IMR-90 (cell line): ENCODE measurements around the gene CANT1. TPM values are rescaled to one million over a fixed set of nuclear protein-coding genes. Genes with fewer than 3 reads are reported as not detected.

Source experiments
- ATAC-seq: fragments of 200-7000 bp; cut with Tn5 transposase; 2 replicates; pipeline ENCODE4 v1.9.1; 2020; ENCODE audit warnings: low read depth, mild to moderate bottlenecking, moderate library complexity
- BruUV-seq: library from RNA; stranded (reverse); fragments of 400-500 nt; replicated peaks from 2 replicates; lab custom pipeline; 2021; lab: Mats Ljungman, UMichigan
- CTCF ChIA-PET: fragments of 300-600 bp; formaldehyde crosslinking; extraction: SDS; loops from one replicate; lab custom pipeline; 2021; ENCODE audit warnings: antibody characterized with exemption; lab: Yijun Ruan, JAX
- POLR2A ChIA-PET: fragments of 300-600 bp; sonication (Branson Sonifier 250); formaldehyde crosslinking; loops from one replicate; lab custom pipeline; 2022; ENCODE audit warnings: antibody characterized with exemption; ENCODE audit not compliant: unreplicated experiment; lab: Charles Lee
- DNase-seq: peaks from one replicate; pipeline ENCODE4 v3.0.0; 2013
- H2AFZ ChIP-seq: replicated peaks from 2 replicates; pipeline ENCODE3; 2013; ENCODE audit warnings: low read length, mild to moderate bottlenecking; ENCODE audit not compliant: poor library complexity
- H2AK5ac ChIP-seq: 2 replicates; pipeline ENCODE4 v1.6.1; 2013; ENCODE audit warnings: low read depth, low read length, inconsistent platforms
- H2AK9ac ChIP-seq: replicated peaks from 2 replicates; pipeline ENCODE3; 2013; ENCODE audit warnings: mild to moderate bottlenecking, low read depth, low read length, moderate library complexity; ENCODE audit not compliant: poor library complexity
- H2BK120ac ChIP-seq: 2 replicates; pipeline ENCODE4 v1.6.1; 2013; ENCODE audit warnings: low read depth, low read length, inconsistent platforms
- H2BK15ac ChIP-seq: 3 replicates; pipeline ENCODE4 v1.6.1; 2013; ENCODE audit warnings: low read depth, low read length, inconsistent platforms
- H2BK20ac ChIP-seq: 2 replicates; pipeline ENCODE4 v1.6.1; 2013; ENCODE audit warnings: low read depth, mild to moderate bottlenecking, inconsistent platforms, low read length, moderate library complexity
- H2BK5ac ChIP-seq: 2 replicates; pipeline ENCODE4 v1.6.1; 2013; ENCODE audit warnings: mild to moderate bottlenecking, low read depth, low read length, inconsistent platforms; ENCODE audit not compliant: poor library complexity, severe bottlenecking
- H3K14ac ChIP-seq: replicated peaks from 2 replicates; pipeline ENCODE4 v1.6.1; 2013; ENCODE audit warnings: low read depth, low read length, inconsistent platforms
- H3K18ac ChIP-seq: 2 replicates; pipeline ENCODE4 v1.6.1; 2013; ENCODE audit warnings: low read depth, low read length, control low read depth
- H3K23ac ChIP-seq: 2 replicates; pipeline ENCODE4 v1.6.1; 2013; ENCODE audit warnings: low read depth, low read length, inconsistent platforms
- H3K27ac ChIP-seq: 2 replicates; pipeline ENCODE4 v1.5.1; 2013; ENCODE audit warnings: mild to moderate bottlenecking, control low read depth, low read length; ENCODE audit not compliant: insufficient read depth
- H3K27me3 ChIP-seq: 2 replicates; pipeline ENCODE4 v1.6.1; 2013; ENCODE audit warnings: low read length; ENCODE audit not compliant: control insufficient read depth, insufficient read depth
- H3K36me3 ChIP-seq: 2 replicates; pipeline ENCODE4 v1.6.1; 2013; ENCODE audit warnings: low read length, mixed read lengths; ENCODE audit not compliant: control insufficient read depth, insufficient read depth
- H3K4ac ChIP-seq: 2 replicates; pipeline ENCODE4 v1.6.1; 2013; ENCODE audit warnings: low read depth, low read length, inconsistent platforms
- H3K4me1 ChIP-seq: 2 replicates; pipeline ENCODE4 v1.6.1; 2013; ENCODE audit warnings: low read length, mixed read lengths; ENCODE audit not compliant: control insufficient read depth, insufficient read depth
- H3K4me2 ChIP-seq: 2 replicates; pipeline ENCODE4 v1.6.1; 2013; ENCODE audit warnings: low read depth, mild to moderate bottlenecking, control low read depth, low read length, moderate library complexity
- H3K4me3 ChIP-seq: 2 replicates; pipeline ENCODE4 v1.5.1; 2013; ENCODE audit warnings: low read depth, mild to moderate bottlenecking, control low read depth, low read length, moderate library complexity; ENCODE audit not compliant: insufficient read depth
- H3K56ac ChIP-seq: 2 replicates; pipeline ENCODE4 v1.6.1; 2013; ENCODE audit warnings: low read length, inconsistent platforms; ENCODE audit not compliant: insufficient read depth; ENCODE audit errors: extremely low read depth
- H3K79me1 ChIP-seq, 2 experiments: 2 replicates each; pipeline ENCODE4 v1.6.1; 2013; ENCODE audit warnings: low read length in 2 of 2, inconsistent platforms in 1 of 2, low read depth in 1 of 2
- H3K9ac ChIP-seq: 2 replicates; pipeline ENCODE4 v1.6.1; 2013; ENCODE audit warnings: low read depth, low read length, control low read depth
- H3K9me1 ChIP-seq: 2 replicates; pipeline ENCODE4 v1.6.1; 2013; ENCODE audit warnings: low read length, inconsistent platforms; ENCODE audit not compliant: insufficient read depth
- H3K9me3 ChIP-seq: 2 replicates; pipeline ENCODE4 v1.6.1; 2013; ENCODE audit warnings: low read length; ENCODE audit not compliant: control insufficient read depth, insufficient read depth
- H4K20me1 ChIP-seq: 2 replicates; pipeline ENCODE4 v1.6.1; 2013; ENCODE audit warnings: low read length, inconsistent platforms; ENCODE audit not compliant: insufficient read depth
- H4K5ac ChIP-seq: 2 replicates; pipeline ENCODE4 v1.6.1; 2013; ENCODE audit warnings: mild to moderate bottlenecking, low read depth, low read length, control low read depth
- H4K8ac ChIP-seq, 2 experiments: 2 replicates each; pipeline ENCODE4 v1.6.1; 2013; ENCODE audit warnings: low read depth in 2 of 2, low read length in 2 of 2, control low read depth in 1 of 2, inconsistent platforms in 1 of 2
- H4K91ac ChIP-seq: 2 replicates; pipeline ENCODE4 v1.6.1; 2013; ENCODE audit warnings: low read depth, low read length, inconsistent platforms; ENCODE audit not compliant: insufficient read depth
- BHLHE40 ChIP-seq: fragments of 150-350 bp; IDR thresholded peaks from 2 replicates; pipeline ENCODE4 v1.6.1; 2016; ENCODE audit warnings: mild to moderate bottlenecking, low read depth, low read length
- MAFK ChIP-seq: IDR thresholded peaks from 2 replicates; pipeline ENCODE4 v1.6.1; 2012; ENCODE audit warnings: low read depth, low read length, improper control_type of control experiment
- MXI1 ChIP-seq: IDR thresholded peaks from 2 replicates; pipeline ENCODE4 v1.6.1; 2012; ENCODE audit warnings: low read depth, mild to moderate bottlenecking, low read length, moderate library complexity, borderline replicate concordance
- NFE2L2 ChIP-seq: fragments of 150-350 bp; IDR thresholded peaks from 2 replicates; pipeline ENCODE4 v1.6.1; 2016; ENCODE audit warnings: low read depth, mild to moderate bottlenecking, low read length
- RAD21 ChIP-seq: IDR thresholded peaks from 2 replicates; pipeline ENCODE4 v1.6.1; 2012; ENCODE audit warnings: low read length, improper control_type of control experiment
- RCOR1 ChIP-seq: IDR thresholded peaks from 2 replicates; pipeline ENCODE4 v1.6.1; 2012; ENCODE audit warnings: mild to moderate bottlenecking, low read length, improper control_type of control experiment; ENCODE audit not compliant: insufficient replicate concordance
- USF2 ChIP-seq: fragments of 150-350 bp; IDR thresholded peaks from 2 replicates; pipeline ENCODE4 v1.6.1; 2017; ENCODE audit warnings: mild to moderate bottlenecking, antibody characterized with exemption, low read length, low read depth
- WGBS, 2 experiments: methylation state at CpG; one replicate each; pipeline versions ENCODE4 v1.1.5 to v1.1.7; 2013; ENCODE audit warnings: missing lambda C conversion rate in 2 of 2; ENCODE audit not compliant: insufficient read length in 1 of 2; ENCODE audit errors: extremely low coverage in 2 of 2; 5-methylcytosine and 5-hydroxymethylcytosine counted together
- dilution Hi-C: fragments of 300-500 bp; cut with HindIII; formaldehyde crosslinking; loops from one replicate; pipeline ENCODE4 v1.14.3; 2018; ENCODE audit warnings: low sequenced_read_pairs; ENCODE audit not compliant: unreplicated experiment
- in situ Hi-C: fragments of 300-500 bp; cut with MboI; formaldehyde crosslinking; loops from 3 replicates; pipeline ENCODE4 v1.14.3; 2019; ENCODE audit warnings: low sequenced_read_pairs, inconsistent platforms, mixed read lengths
- intact Hi-C: fragments of 100-400 bp; cut with micrococcal nuclease; formaldehyde crosslinking; loops from 2 replicates; pipeline ENCODE4 v1.10.0; 2022
- polyA plus RNA-seq, 3 experiments: library from polyadenylated mRNA; depleted of rRNA; stranded (reverse); fragments of >200 nt; gene quantifications; 2 replicates each; pipeline ENCODE4 v1.2.3, GENCODE V29; 2012; ENCODE audit warnings: low replicate concordance in 1 of 3
- total RNA-seq: library from RNA; depleted of rRNA; stranded (reverse); fragments of >200 nt; gene quantifications from 2 replicates; pipeline ENCODE4 v1.2.3, GENCODE V29; 2012

CANT1 gene
- total and polyA plus RNA-seq, 2 of the 4 experiments (the other 2 are of a cell fraction), result 51.8 to 73.4 TPM

GRCh38 chr17:79043191-79043930 is 33.8 kb upstream of the CANT1 start:
- WGBS, 2 experiments, result 93% methylated on average over 3 of the region's 10 CpGs; no CpG with 5 or more reads in 1 of the 2 experiments
- H3K27me3 ChIP-seq, result no peaks in the 10 kb centered on the region; the same call in 1 of the 2 replicates
- H2BK20ac ChIP-seq, result no peak overlapping the region
- 0 out of 4 replicates have a peak, but pooled peaks cover 0 to 5% of the 10 kb centered on the region in 2 experiments for H3K79me1 ChIP-seq
- POLR2A ChIA-PET, result no interaction called here
- H3K4me3 ChIP-seq, result no peak overlapping the region
- intact Hi-C loops (no loop called here), in situ Hi-C loops (no loop called here), dilution Hi-C loops (no loop called here)
- no peak overlapping the region for H4K91ac ChIP-seq
- no peak overlapping the region for H2AK5ac ChIP-seq
- no peak overlapping the region for H3K4me2 ChIP-seq
- H3K4me1 ChIP-seq, result peaks cover 5% of the 10 kb centered on the region
- no peak overlapping the region for H3K23ac ChIP-seq
- H3K14ac ChIP-seq, result no peak overlapping the region
- ATAC-seq (no peak), DNase-seq (no peak)
- H3K18ac ChIP-seq, result no peak overlapping the region
- no peaks in the 10 kb centered on the region for H3K9me3 ChIP-seq
- no peak overlapping the region for H3K9ac ChIP-seq
- H2AFZ ChIP-seq, result no peak overlapping the region
- H4K8ac ChIP-seq, result no peak overlapping the region
- no peak overlapping the region for H3K27ac ChIP-seq
- H4K20me1 ChIP-seq, result no peaks in the 10 kb centered on the region; the same call in 1 of the 2 replicates
- H2BK15ac ChIP-seq, result no peak overlapping the region
- H2AK9ac ChIP-seq, result no peak overlapping the region
- H3K56ac ChIP-seq, result no peak overlapping the region
- H4K5ac ChIP-seq, result no peak overlapping the region
- no peak overlapping the region for H2BK120ac ChIP-seq
- no peak overlapping the region for H2BK5ac ChIP-seq
- peaks cover 13% of the 10 kb centered on the region for H3K9me1 ChIP-seq
- peaks cover 8% of the 10 kb centered on the region; the same call in 1 of the 2 replicates for H3K36me3 ChIP-seq
- no peak for TF ChIP-seq MAFK
- TF ChIP-seq BHLHE40, result no peak
- no peak for TF ChIP-seq RCOR1
- TF ChIP-seq NFE2L2, result no peak
- no peak for TF ChIP-seq RAD21
- TF ChIP-seq USF2, result no peak
- TF ChIP-seq MXI1, result no peak
- H3K4ac ChIP-seq, result no peak overlapping the region
- BruUV-seq, result no TSS peak
- CTCF ChIA-PET, result interaction anchor here (0.6 to 3.1 kb wide), 2 partner anchors 24 to 908 kb away, joined by 3 to 19 read pairs; no protein-coding TSS in a partner anchor
